ENCODE data around the gene LARP7. TPM values are rescaled to one million over a fixed set of nuclear protein-coding genes. Genes with fewer than 3 reads are reported as not detected.

Gene LARP7
- total and polyA plus RNA-seq, 2 donors (not counting 1 experiment from before 2014, with no cell fraction given): 30.5 to 57.4 TPM

- peaks cover 2 to 35% (median 29%) of the 10 kb centered on the region in 4 experiments for H3K27me3 ChIP-seq (replicated peaks in 1 of 4; ENCODE audit: control extremely low read depth in 1 of 4, control insufficient read depth in 3 of 4, insufficient read depth in 4 of 4, low read length in 3 of 4)
- peak overlapping the region; percentile 74 for H2AFZ ChIP-seq (ENCODE audit: insufficient read depth, low read depth, low read length, poor library complexity, severe bottlenecking)
- H3K27me3 Mint-ChIP-seq: peaks cover 49% of the 10 kb centered on the region
- peaks cover 22% of the 10 kb centered on the region for H3K4me1 Mint-ChIP-seq
- no peak for ATAC-seq (ENCODE audit: low read depth)
- H3K27ac Mint-ChIP-seq: no peak overlapping the region
- no peaks in the 10 kb centered on the region for H3K36me3 ChIP-seq (replicated peaks in 1 of 2; ENCODE audit: control extremely low read depth in 1 of 2, control insufficient read depth in 1 of 2, extremely low read depth in 1 of 2, insufficient read depth in 2 of 2, low read length in 1 of 2)
- TF ChIP-seq EZH2 (IDR thresholded peaks at IDR 0.05; ENCODE audit: borderline replicate concordance, insufficient read depth, low read depth, low read length, poor library complexity, severe bottlenecking) (no peak), CTCF (IDR thresholded peaks at IDR 0.05) (no peak)
- H3K4me1 ChIP-seq (ENCODE audit: control insufficient read depth in 2 of 2, insufficient read depth in 2 of 2, low read length in 2 of 2): peaks cover 16 to 20% of the 10 kb centered on the region in 2 donors
- peak overlapping the region in 1 of 5 experiments; percentile 81 for H3K4me3 ChIP-seq (ENCODE audit: control extremely low read depth in 1 of 5, extremely low read depth in 1 of 5, insufficient read depth in 1 of 5, low read depth in 2 of 5, low read length in 4 of 5)
- WGBS (ENCODE audit: insufficient coverage): 25% methylated on average over 1 of the region's 4 CpGs
- ChIA-PET POLR2A (no interaction called here), CTCF (no interaction called here)
- H3K9ac ChIP-seq (ENCODE audit: low read length): peak overlapping the region; percentile 59
- intact Hi-C loops (cut with micrococcal nuclease): loop anchor here (10.0 kb wide), 1 partner anchor 192 kb away; the partner anchor contains the start of gene NEUROG2
- H3K27ac ChIP-seq (ENCODE audit: low read length in 2 of 2): no peak overlapping the region
- H3K9me3 ChIP-seq (ENCODE audit: control extremely low read depth in 1 of 3, control insufficient read depth in 2 of 3, insufficient read depth in 1 of 3, low read length in 2 of 3): peaks cover 0 to 5% (median 0%) of the 10 kb centered on the region in 3 donors
- peak overlapping the region; percentile 99 for H3K4me3 Mint-ChIP-seq
- peak overlapping the region; percentile 74 for H3K4me2 ChIP-seq (replicated peaks; ENCODE audit: low read depth, low read length, poor library complexity, severe bottlenecking)
- no peak for DNase-seq
- no peaks in the 10 kb centered on the region for H3K79me2 ChIP-seq (ENCODE audit: control insufficient read depth, insufficient read depth, low read length)
- H4K20me1 ChIP-seq (ENCODE audit: control insufficient read depth, insufficient read depth, low read length, poor library complexity, severe bottlenecking): no peaks in the 10 kb centered on the region
- H3K9me3 Mint-ChIP-seq (ENCODE audit: insufficient read depth): no peaks in the 10 kb centered on the region
Observed at GRCh38 chr4:112706840-112707207, 69.9 kb downstream of the LARP7 start.

Small RNA genes within 50 kb of the gene (small RNA-seq; reads per million reads assigned to genes)
- not detected for gene MIR302A (ENCODE audit: insufficient read length, low read depth, low replicate concordance)
- gene MIR302C (ENCODE audit: insufficient read length, low read depth, low replicate concordance): not detected
- gene MIR302D (ENCODE audit: insufficient read length, low read depth, low replicate concordance): not detected
- not detected for gene MIR367 (ENCODE audit: insufficient read length, low read depth, low replicate concordance)
- not detected for gene WRBP1 (ENCODE audit: insufficient read length, low read depth, low replicate concordance)

Other genes with a start within 250 kb of the LARP7 start
- gene NEUROG2, start 121.0 kb upstream of the LARP7 start, total RNA-seq: not detected in 2 replicates
- gene NEUROG2, start 121.0 kb upstream of the LARP7 start, polyA plus RNA-seq: not detected in 2 replicates
- gene ZGRF1, start 234 bp upstream of the LARP7 start, total RNA-seq: 13.0 and 18.6 TPM in 2 replicates
- gene ZGRF1, start 234 bp upstream of the LARP7 start, polyA plus RNA-seq: 4.6 and 6.5 TPM in 2 replicates

Data from B cell (primary cell).